ENCODE measurements around the gene ZNF532.

GRCh38 chr18:58829263-58829662 lies 35.4 kb upstream of the ZNF532 start:
- TF ChIP-seq CTCF (IDR thresholded peaks at IDR 0.05), result no peak
- no peak for TF ChIP-seq POLR2A (IDR thresholded peaks at IDR 0.05)
- no peak for TF ChIP-seq POLR2AphosphoS5 (IDR thresholded peaks at IDR 0.05)
- no peak for TF ChIP-seq EP300 (IDR thresholded peaks at IDR 0.05)

Measured in upper lobe of left lung (tissue), 4 donors.